HepG2 (cell line): Measurements from ENCODE around the gene CDK5RAP1. TPM values are rescaled to one million over a fixed set of nuclear protein-coding genes. Genes with fewer than 3 reads are reported as not detected.

Experiments used
- CAMTA2 ChIP-seq: sonication (generic); formaldehyde crosslinking; IDR thresholded peaks from 2 replicates; pipeline ENCODE4 v1.4.0; 2020; ENCODE audit warnings: mild to moderate bottlenecking, missing genetic modification reagents, borderline replicate concordance
- E2F1 ChIP-seq: sonication (generic); formaldehyde crosslinking; IDR thresholded peaks from 2 replicates; pipeline ENCODE4 v1.5.0; 2020; ENCODE audit warnings: missing genetic modification reagents
- GATA4 ChIP-seq: sonication (generic); IDR thresholded peaks from 2 replicates; pipeline ENCODE4 v1.6.1; 2016; ENCODE audit warnings: antibody characterized with exemption, low read depth, borderline replicate concordance
- IKZF5 ChIP-seq: IDR thresholded peaks from 2 replicates; pipeline ENCODE4 v1.6.1; 2018; ENCODE audit warnings: missing genetic modification reagents, mild to moderate bottlenecking, missing compliant biosample characterization
- JUN ChIP-seq: sonication (generic); formaldehyde crosslinking; IDR thresholded peaks from 2 replicates; pipeline ENCODE4 v1.4.0; 2020; ENCODE audit warnings: mild to moderate bottlenecking, missing genetic modification reagents
- MBNL3 ChIP-seq: fragments of 250-450 bp; sonication (Bioruptor Pico); conservative IDR thresholded peaks from 2 replicates; pipeline ENCODE4 v1.8.0; 2022; ENCODE audit warnings: mild to moderate bottlenecking, inconsistent platforms
- NR2F2 ChIP-seq: IDR thresholded peaks from 2 replicates; pipeline ENCODE4 v1.6.1; 2012; ENCODE audit warnings: low read depth, inconsistent platforms, borderline replicate concordance
- REST ChIP-seq, 2 experiments: IDR thresholded peaks; 2 replicates each; pipeline ENCODE4 v1.6.1; 2011 to 2012; ENCODE audit warnings: low read length in 2 of 2, borderline replicate concordance in 1 of 2, low read depth in 1 of 2, mild to moderate bottlenecking in 1 of 2, moderate library complexity in 1 of 2
- SATB2 ChIP-seq: sonication (generic); formaldehyde crosslinking; IDR thresholded peaks from 2 replicates; pipeline ENCODE4 v1.5.0; 2020; ENCODE audit warnings: missing genetic modification reagents
- THAP9 ChIP-seq: sonication (generic); formaldehyde crosslinking; IDR thresholded peaks from 2 replicates; pipeline ENCODE4; 2020; ENCODE audit warnings: missing genetic modification reagents, mild to moderate bottlenecking, borderline replicate concordance
- ZHX1 ChIP-seq: sonication (generic); formaldehyde crosslinking; IDR thresholded peaks from 2 replicates; pipeline ENCODE4 v1.8.1; 2022; ENCODE audit warnings: low read depth, mild to moderate bottlenecking, missing genetic modification reagents
- ZKSCAN8 ChIP-seq: IDR thresholded peaks from 2 replicates; pipeline ENCODE4 v1.6.1; 2016; ENCODE audit warnings: borderline replicate concordance, missing genetic modification reagents, missing compliant biosample characterization
- ZNF414 ChIP-seq: sonication (generic); formaldehyde crosslinking; IDR thresholded peaks from 2 replicates; pipeline ENCODE4 v1.5.0; 2020; ENCODE audit warnings: missing genetic modification reagents
- ZNF558 ChIP-seq: sonication (generic); formaldehyde crosslinking; IDR thresholded peaks from 2 replicates; pipeline ENCODE4 v1.9.0; 2022; ENCODE audit warnings: mild to moderate bottlenecking, missing genetic modification reagents, borderline replicate concordance
- ZNF563 ChIP-seq: sonication (generic); formaldehyde crosslinking; IDR thresholded peaks from 2 replicates; pipeline ENCODE4 v1.8.0; 2022; ENCODE audit warnings: mild to moderate bottlenecking, moderate library complexity, missing genetic modification reagents
- polyA plus RNA-seq, 8 experiments: library from polyadenylated mRNA; depleted of rRNA in 3 of 8; stranded (reverse) in 7 of 8; unstranded in 1 of 8; fragments of >200 nt; fragmentation: Illumina TruSeq in 4 of 8; extraction: Trizol in 4 of 8; gene quantifications; 2 replicates each; pipeline versions ENCODE4 v1.2.1 to v1.2.3, GENCODE V29; 2011 to 2016; ENCODE audit warnings: low read depth in 4 of 8, missing spikeins in 1 of 8, mixed read lengths in 1 of 8; ENCODE audit not compliant: insufficient read depth in 1 of 8
- total RNA-seq, 5 experiments: library from RNA; depleted of rRNA; stranded (reverse); fragments of >200 nt; fragmentation: Illumina TruSeq; extraction: Trizol; gene quantifications; 2 replicates each; pipeline ENCODE4 v1.2.3, GENCODE V29; 2016; ENCODE audit warnings: low read depth in 1 of 5

The CDK5RAP1 gene
- total and polyA plus RNA-seq, 2 of the 13 experiments (the other 11 are each of a cell fraction or from before 2014, with no cell fraction given) = 53.6 to 98.2 TPM

GRCh38 chr20:33443512-33444239, 42.4 kb upstream of the CDK5RAP1 start, which contains the start of gene SNTA1 (continued):
- TF ChIP-seq ZHX1 (no peak), JUN (CRISPR knock-in tag) (peak; percentile 23; the same call in 1 of the 2 replicates), CAMTA2 (0 out of 2 replicates have a peak, but pooled peaks have one; percentile 11), REST (IDR thresholded peaks at IDR 0.05; ENCODE audit: borderline replicate concordance in 1 of 2, low read depth in 1 of 2, low read length in 2 of 2) (no peak), GATA4 (no peak), ZKSCAN8 (CRISPR knock-in tag) (no peak), ZNF558 (CRISPR knock-in tag) (peak; percentile 54; the same call in 1 of the 2 replicates), THAP9 (peak; percentile 60), ZNF563 (CRISPR knock-in tag) (peak; percentile 18; the same call in 1 of the 2 replicates), NR2F2 (no peak), IKZF5 (CRISPR knock-in tag) (no peak; the same call in 1 of the 2 replicates), E2F1 (CRISPR knock-in tag) (no peak), ZNF414 (CRISPR knock-in tag) (no peak), MBNL3 (CRISPR knock-in tag) (no peak), SATB2 (CRISPR knock-in tag) (no peak)
